ENCODE data around the gene CHMP5.

GRCh38 chr9:33288828-33289483, 24.1 kb downstream of the CHMP5 start:
- TF ChIP-seq EZH2 (IDR thresholded peaks at IDR 0.05; ENCODE audit: low read length) (no peak), CTCF (optimal IDR thresholded peaks at IDR 0.05 in 1 of 3, IDR thresholded peaks at IDR 0.05 in 1 of 3, conservative IDR thresholded peaks at IDR 0.05 in 1 of 3; ENCODE audit: extremely low read depth in 1 of 3, insufficient read depth in 2 of 3, low read length in 3 of 3) (no peak)
